ENCODE data around the gene SKP1. TPM values are rescaled to one million over a fixed set of nuclear protein-coding genes. Genes with fewer than 3 reads are reported as not detected.

SKP1 gene
- total and polyA plus RNA-seq, 9 donors = 208 to 459 (median 376) TPM

DNA sequence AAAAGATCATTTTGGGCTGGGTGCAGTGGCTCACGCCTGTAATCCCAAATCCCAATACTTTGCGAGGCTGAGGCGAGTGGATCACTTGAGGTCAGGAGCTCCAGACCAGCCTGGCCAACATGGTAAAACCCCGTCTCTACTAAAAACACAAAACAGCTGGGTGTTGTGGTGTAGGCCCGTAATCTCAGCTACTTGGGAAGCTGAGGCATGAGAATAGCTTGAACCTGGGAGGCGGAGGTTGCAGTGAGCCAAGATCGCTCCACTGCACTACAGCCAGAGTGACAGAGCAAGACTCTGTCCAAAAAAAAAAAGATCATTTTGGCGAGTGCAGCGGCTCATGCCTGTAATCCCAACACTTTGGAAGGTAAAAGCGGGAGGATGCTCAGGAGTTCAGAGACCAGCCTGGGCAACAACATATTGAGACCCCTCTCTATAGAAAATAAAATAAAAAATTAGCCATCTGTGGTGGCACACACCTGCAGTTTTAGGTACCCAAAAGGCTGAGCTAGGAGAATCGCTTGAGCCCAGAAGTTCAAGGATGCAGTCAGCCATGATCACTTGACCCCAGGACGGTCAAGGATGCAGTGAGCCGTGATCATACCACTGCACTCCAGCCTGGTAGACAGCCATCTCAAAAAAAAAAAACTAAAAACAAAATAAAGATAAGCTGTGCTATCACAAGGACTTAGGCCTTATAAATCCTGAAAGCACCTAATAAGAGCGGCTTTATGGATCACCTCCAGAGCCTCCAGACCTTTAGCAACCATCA lies 32.9 kb upstream of the SKP1 start:
- H3K4me3 ChIP-seq (ENCODE audit: low read length) = no peak overlapping the region
- WGBS (ENCODE audit: insufficient coverage) = 89% methylated on average over 5 of the region's 14 CpGs
- H3K9me3 ChIP-seq (replicated peaks; ENCODE audit: control insufficient read depth, low read depth, low read length) = peaks cover 2% of the 10 kb centered on the region
- peaks cover 6% of the 10 kb centered on the region for H3K4me1 ChIP-seq (ENCODE audit: control insufficient read depth, insufficient read depth, low read length)
- H3K27ac ChIP-seq (ENCODE audit: low read length) = no peak overlapping the region
- no peaks in the 10 kb centered on the region for H3K27me3 ChIP-seq (ENCODE audit: control insufficient read depth, insufficient read depth, low read length)
- peaks cover 7% of the 10 kb centered on the region for H3K36me3 ChIP-seq (ENCODE audit: control insufficient read depth, insufficient read depth, low read length)
- DNase-seq = no peak

DNA sequence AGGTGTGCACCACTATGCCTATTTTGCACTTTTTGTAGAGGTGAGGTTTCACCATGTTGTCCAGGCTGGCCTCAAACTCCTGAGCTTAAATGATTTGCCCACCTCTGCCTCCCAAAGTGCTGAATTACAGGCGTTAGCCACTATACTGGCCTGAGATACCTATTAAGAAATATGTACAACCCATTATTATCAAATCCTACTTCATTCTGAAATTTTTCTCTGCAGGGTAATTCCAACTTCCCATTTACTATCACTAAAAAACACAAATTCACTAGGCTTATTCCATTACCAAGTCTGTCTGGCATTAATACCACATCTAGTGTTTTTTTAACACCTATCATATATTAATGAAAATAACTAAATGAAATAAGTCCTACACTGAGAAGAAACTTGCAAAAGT lies 30.9 kb upstream of the SKP1 start:
- 100% methylated on average over 1 of the region's 1 CpG for WGBS (ENCODE audit: insufficient coverage)
- Histone ChIP-seq H3K27ac (ENCODE audit: low read length) (no peak overlapping the region), H3K4me1 (ENCODE audit: control insufficient read depth, insufficient read depth, low read length) (peaks cover 6% of the 10 kb centered on the region)

DNA sequence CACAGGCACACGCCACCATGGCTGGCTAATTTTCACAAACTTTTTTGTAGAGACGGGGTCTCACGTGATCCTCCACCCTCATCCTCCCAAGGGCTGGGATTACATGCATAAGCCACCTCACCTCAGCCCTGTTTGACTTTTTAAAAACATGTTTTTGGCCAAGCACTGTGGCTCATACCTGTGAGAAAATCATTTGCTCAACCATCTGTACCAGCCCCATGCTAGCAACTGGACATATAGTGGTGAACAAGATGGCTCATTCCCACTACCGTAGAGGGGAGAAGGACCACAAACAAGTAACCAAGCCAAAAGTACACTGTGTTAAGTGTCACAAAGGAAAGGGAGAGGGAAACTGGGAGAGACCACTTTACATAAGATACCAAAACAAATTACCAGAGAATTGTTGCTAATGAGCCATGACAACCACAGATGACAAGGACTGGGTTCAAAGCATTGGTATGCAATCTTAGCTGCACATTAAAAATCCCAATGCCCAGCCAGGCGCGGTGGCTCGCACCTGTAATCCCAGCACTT lies 29.9 kb upstream of the SKP1 start:
- Histone ChIP-seq H3K9me3 (replicated peaks; ENCODE audit: control insufficient read depth, low read depth, low read length) (no peaks in the 10 kb centered on the region), H3K27ac (ENCODE audit: low read length) (no peak overlapping the region), H3K4me1 (ENCODE audit: control insufficient read depth, insufficient read depth, low read length) (peaks cover 6% of the 10 kb centered on the region), H3K27me3 (ENCODE audit: control insufficient read depth, insufficient read depth, low read length) (no peaks in the 10 kb centered on the region), H3K36me3 (ENCODE audit: control insufficient read depth, insufficient read depth, low read length) (peaks cover 27% of the 10 kb centered on the region), H3K4me3 (ENCODE audit: low read length) (no peak overlapping the region)
- WGBS (ENCODE audit: insufficient coverage) = 90% methylated on average over 3 of the region's 7 CpGs
- no peak for DNase-seq

More for the DNA sequence above, 30.9 kb upstream of the SKP1 start:
- H3K9me3 ChIP-seq (replicated peaks; ENCODE audit: control insufficient read depth, low read depth, low read length) = no peaks in the 10 kb centered on the region
- H3K4me3 ChIP-seq (ENCODE audit: low read length) = no peak overlapping the region
- H3K36me3 ChIP-seq (ENCODE audit: control insufficient read depth, insufficient read depth, low read length) = peaks cover 20% of the 10 kb centered on the region
- DNase-seq = no peak
- no peaks in the 10 kb centered on the region for H3K27me3 ChIP-seq (ENCODE audit: control insufficient read depth, insufficient read depth, low read length)

DNA sequence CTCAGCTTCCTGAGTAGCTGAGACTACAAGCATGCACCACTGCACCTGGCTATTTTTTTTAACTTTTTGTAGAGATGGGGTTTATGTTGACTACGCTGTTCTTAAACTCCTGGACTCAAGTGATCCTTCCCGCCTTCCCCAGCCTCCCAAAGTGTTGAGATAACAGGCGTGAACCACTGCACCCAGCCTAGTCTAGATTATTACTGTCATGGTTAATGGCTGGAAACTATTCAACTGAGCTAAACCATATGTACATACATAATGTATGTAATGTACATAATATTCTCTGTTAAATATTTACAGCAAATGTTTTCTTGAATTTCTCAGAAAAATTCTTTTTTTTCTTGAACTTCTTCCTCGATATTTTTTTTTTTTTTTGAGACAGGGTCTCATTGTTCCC lies 27.8 kb upstream of the SKP1 start:
- no peak for DNase-seq
- no peaks in the 10 kb centered on the region for H3K27me3 ChIP-seq (ENCODE audit: control insufficient read depth, insufficient read depth, low read length)
- WGBS (ENCODE audit: insufficient coverage) = 83% methylated on average over 1 of the region's 4 CpGs
- peaks cover 4% of the 10 kb centered on the region for H3K4me1 ChIP-seq (ENCODE audit: control insufficient read depth, insufficient read depth, low read length)
- no peaks in the 10 kb centered on the region for H3K9me3 ChIP-seq (replicated peaks; ENCODE audit: control insufficient read depth, low read depth, low read length)
- H3K27ac ChIP-seq (ENCODE audit: low read length) = no peak overlapping the region
- H3K36me3 ChIP-seq (ENCODE audit: control insufficient read depth, insufficient read depth, low read length) = peaks cover 43% of the 10 kb centered on the region
- H3K4me3 ChIP-seq (ENCODE audit: low read length) = no peak overlapping the region

DNA sequence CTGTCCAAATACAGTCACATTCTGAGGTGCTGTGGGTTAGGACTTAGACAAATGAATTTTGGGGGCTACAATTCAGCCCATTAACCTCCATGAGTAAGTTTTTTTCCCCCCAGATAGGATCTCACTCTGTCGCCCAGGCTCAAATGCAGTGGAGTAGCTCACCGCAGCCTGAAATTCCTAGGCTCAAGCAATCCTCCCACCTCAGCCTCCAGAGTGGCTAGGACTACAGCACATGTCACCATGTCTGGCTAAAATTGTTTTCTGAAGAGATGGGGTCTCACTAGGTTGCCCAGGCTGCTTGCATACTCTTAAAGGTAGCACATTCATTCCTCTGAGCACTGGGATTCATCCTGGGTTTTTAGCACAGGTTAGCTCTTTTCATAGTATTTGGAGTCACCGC lies 26.9 kb upstream of the SKP1 start:
- H3K27me3 ChIP-seq (ENCODE audit: control insufficient read depth, insufficient read depth, low read length) = no peaks in the 10 kb centered on the region
- no peak overlapping the region for H3K27ac ChIP-seq (ENCODE audit: low read length)
- no peak overlapping the region for H3K4me3 ChIP-seq (ENCODE audit: low read length)
- H3K36me3 ChIP-seq (ENCODE audit: control insufficient read depth, insufficient read depth, low read length) = peaks cover 51% of the 10 kb centered on the region
- no peak for DNase-seq
- WGBS (ENCODE audit: insufficient coverage) = 100% methylated on average over 2 of the region's 3 CpGs
- no peaks in the 10 kb centered on the region for H3K4me1 ChIP-seq (ENCODE audit: control insufficient read depth, insufficient read depth, low read length)
- no peaks in the 10 kb centered on the region for H3K9me3 ChIP-seq (replicated peaks; ENCODE audit: control insufficient read depth, low read depth, low read length)

DNA sequence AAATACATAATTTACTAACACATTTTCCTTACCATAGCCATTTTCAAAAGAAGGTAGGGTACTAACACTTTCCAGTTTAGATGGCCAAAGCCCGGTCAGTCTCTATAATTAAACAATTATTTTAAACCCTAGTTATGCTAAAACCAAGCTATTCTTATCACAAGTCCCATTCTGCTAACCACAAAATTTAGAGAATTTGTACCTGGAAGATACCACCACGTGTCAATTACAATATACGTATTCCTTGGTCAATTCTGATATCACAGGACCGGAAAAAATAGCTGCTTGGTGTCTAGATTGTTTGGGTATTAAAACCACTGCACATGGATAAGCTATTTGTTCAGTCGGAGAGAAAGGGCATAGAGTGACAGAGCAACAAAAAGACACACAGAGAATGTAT lies 18.9 kb upstream of the SKP1 start:
- Histone ChIP-seq H3K27ac (ENCODE audit: low read length) (no peak overlapping the region), H3K27me3 (ENCODE audit: control insufficient read depth, insufficient read depth, low read length) (no peaks in the 10 kb centered on the region), H3K4me3 (ENCODE audit: low read length) (no peak overlapping the region), H3K4me1 (ENCODE audit: control insufficient read depth, insufficient read depth, low read length) (no peaks in the 10 kb centered on the region), H3K9me3 (replicated peaks; ENCODE audit: control insufficient read depth, low read depth, low read length) (no peaks in the 10 kb centered on the region), H3K36me3 (ENCODE audit: control insufficient read depth, insufficient read depth, low read length) (peaks cover 23% of the 10 kb centered on the region)
- DNase-seq = no peak
- WGBS (ENCODE audit: insufficient coverage) = 100% methylated on average over 3 of the region's 5 CpGs

DNA sequence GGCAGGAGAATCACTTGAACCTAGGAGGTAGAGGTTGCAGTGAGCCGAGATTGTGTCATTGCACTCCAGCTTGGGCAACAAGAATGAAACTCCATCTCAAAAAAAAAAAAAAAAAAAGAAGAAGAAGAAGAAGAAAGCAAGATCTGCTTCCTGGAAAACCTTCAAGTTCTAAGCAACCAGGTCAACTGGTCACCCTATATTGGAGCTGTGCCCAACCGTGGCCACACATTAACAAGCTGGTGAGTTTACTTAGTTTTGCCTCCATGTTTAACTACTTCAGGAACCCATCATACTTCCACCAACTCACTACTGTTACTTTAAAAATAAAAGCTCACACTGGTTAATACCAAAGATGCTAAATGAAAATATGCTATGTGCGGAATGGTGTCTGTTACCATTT lies 12.3 kb upstream of the SKP1 start:
- H3K4me1 ChIP-seq (ENCODE audit: control insufficient read depth, insufficient read depth, low read length) = peaks cover 10% of the 10 kb centered on the region
- H3K4me3 ChIP-seq (ENCODE audit: low read length) = no peak overlapping the region
- no peak for DNase-seq
- H3K27me3 ChIP-seq (ENCODE audit: control insufficient read depth, insufficient read depth, low read length) = no peaks in the 10 kb centered on the region
- H3K9me3 ChIP-seq (replicated peaks; ENCODE audit: control insufficient read depth, low read depth, low read length) = no peaks in the 10 kb centered on the region
- no peak overlapping the region for H3K27ac ChIP-seq (ENCODE audit: low read length)
- no CpG with 5 or more reads among the region's 3 CpGs for WGBS (ENCODE audit: insufficient coverage)
- H3K36me3 ChIP-seq (ENCODE audit: control insufficient read depth, insufficient read depth, low read length) = no peaks in the 10 kb centered on the region

DNA sequence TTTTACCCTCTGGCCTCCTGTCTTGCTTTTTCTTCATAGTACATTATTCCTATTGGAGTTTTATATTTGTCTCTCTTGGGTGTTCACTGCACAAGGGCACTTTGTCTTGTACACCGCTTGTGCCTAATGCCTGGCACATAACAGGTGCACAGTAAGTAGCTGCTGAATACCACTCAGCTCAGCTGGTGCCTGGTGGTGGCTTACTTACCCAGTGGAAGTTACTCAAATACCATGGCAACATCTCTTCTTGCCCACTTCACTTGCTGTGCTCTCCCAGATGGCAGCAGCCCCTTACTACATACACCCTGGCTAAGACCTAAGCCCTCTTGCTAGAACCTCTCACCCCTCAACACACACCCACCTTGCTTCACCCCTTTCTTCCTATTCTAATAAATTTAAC lies 11.3 kb upstream of the SKP1 start:
- peak; percentile 20 for DNase-seq
- Histone ChIP-seq H3K4me1 (ENCODE audit: control insufficient read depth, insufficient read depth, low read length) (peaks cover 10% of the 10 kb centered on the region), H3K27ac (ENCODE audit: low read length) (no peak overlapping the region), H3K36me3 (ENCODE audit: control insufficient read depth, insufficient read depth, low read length) (no peaks in the 10 kb centered on the region), H3K27me3 (ENCODE audit: control insufficient read depth, insufficient read depth, low read length) (no peaks in the 10 kb centered on the region), H3K4me3 (ENCODE audit: low read length) (no peak overlapping the region), H3K9me3 (replicated peaks; ENCODE audit: control insufficient read depth, low read depth, low read length) (no peaks in the 10 kb centered on the region)
- WGBS (ENCODE audit: insufficient coverage) = 63% methylated on average over 1 of the region's 1 CpG

DNA sequence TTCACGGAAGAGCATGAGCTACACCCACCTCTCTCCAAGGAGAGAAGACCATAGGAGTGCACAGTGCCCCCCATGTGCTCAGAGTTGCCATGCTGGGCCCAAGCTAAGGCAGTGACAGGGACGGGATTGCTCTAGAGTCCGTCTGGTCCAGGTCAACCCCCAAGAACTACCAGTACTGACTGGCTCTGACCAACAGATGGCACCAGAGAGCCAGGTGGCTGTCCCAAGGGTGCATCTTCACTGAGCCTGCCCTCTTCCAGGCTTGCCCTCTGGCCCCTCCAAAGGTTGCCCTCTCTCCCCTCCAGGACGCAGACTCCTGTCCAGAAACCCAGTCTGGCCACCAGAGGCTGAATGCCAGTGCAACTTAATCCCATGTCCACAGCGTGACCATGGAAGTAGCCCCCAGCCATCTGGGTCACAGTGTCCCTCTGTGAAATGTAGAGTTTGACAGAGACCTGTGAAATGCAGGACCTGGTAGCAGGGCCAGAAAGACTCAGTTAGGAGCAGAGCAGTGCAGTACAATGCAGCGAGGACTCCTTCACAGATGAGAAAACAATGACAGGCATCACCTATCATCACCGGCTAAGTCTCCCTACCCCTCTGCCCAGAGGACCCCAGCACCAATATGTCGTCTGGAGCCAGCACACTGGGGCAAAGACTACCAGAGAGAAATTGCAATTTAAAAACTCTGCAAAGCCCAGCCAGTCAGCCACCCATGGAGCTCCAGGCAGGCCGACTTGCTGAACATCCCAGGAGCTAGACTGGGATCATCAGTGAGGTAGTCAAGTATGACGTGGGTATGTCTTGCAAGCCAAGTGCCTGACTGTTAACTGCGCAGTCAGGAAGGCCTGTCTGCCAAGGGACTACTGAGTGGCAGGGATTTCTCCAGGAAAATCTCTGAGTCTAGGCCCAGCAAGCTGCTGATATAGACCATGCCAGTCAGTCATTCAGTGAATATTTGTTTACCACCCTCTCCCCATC lies 7.7 kb upstream of the SKP1 start:
- Histone ChIP-seq H3K4me3 (ENCODE audit: low read length) (no peak overlapping the region), H3K27me3 (ENCODE audit: control insufficient read depth, insufficient read depth, low read length) (no peaks in the 10 kb centered on the region), H3K36me3 (ENCODE audit: control insufficient read depth, insufficient read depth, low read length) (no peaks in the 10 kb centered on the region), H3K9me3 (replicated peaks; ENCODE audit: control insufficient read depth, low read depth, low read length) (no peaks in the 10 kb centered on the region), H3K27ac (ENCODE audit: low read length) (no peak overlapping the region), H3K4me1 (ENCODE audit: control insufficient read depth, insufficient read depth, low read length) (peaks cover 10% of the 10 kb centered on the region)
- DNase-seq = peak; percentile 61
- WGBS (ENCODE audit: insufficient coverage) = 36% methylated on average over 6 of the region's 11 CpGs

DNA sequence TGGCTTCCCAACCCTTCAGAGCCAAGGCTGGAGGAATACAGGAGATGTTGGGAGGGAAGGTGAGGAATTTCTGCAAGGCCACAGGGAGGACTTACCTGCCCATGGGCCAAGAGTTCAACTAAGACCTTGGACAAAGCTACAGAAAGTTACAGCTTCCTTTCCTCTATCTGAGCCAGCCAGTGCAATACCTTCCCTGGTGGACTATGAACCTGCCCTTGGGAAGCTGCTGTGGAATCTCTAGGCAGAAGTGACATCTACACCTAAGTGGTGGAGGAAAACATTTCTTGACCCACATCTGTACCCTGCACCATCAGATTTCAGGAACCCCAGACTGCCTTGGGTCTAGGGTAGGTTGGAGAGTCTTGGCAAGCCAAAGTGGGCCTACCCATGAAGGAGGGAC lies 6.7 kb upstream of the SKP1 start:
- no peak overlapping the region for H3K4me3 ChIP-seq (ENCODE audit: low read length)
- no peaks in the 10 kb centered on the region for H3K27me3 ChIP-seq (ENCODE audit: control insufficient read depth, insufficient read depth, low read length)
- H3K4me1 ChIP-seq (ENCODE audit: control insufficient read depth, insufficient read depth, low read length) = peaks cover 7% of the 10 kb centered on the region
- no peak overlapping the region for H3K27ac ChIP-seq (ENCODE audit: low read length)
- H3K9me3 ChIP-seq (replicated peaks; ENCODE audit: control insufficient read depth, low read depth, low read length) = no peaks in the 10 kb centered on the region
- DNase-seq = no peak
- H3K36me3 ChIP-seq (ENCODE audit: control insufficient read depth, insufficient read depth, low read length) = no peaks in the 10 kb centered on the region
